T-helper 2 cell treated with Interferon-gamma antibody and Interleukin-4, amounts not matched to agents 5 μg/mL and 100 μg/mL, for 36 hours (primary cell): ENCODE results near the gene WEE1.
A peak's percentile ranks its signal among the peaks of the same experiment; 100 is the strongest.

Source experiments
- DNase-seq: peaks from one replicate; pipeline ENCODE4 v3.0.0; 2021; ENCODE audit warnings: low spot score
- H3K27ac Mint-ChIP-seq: one replicate; pipeline ENCODE4 v1.8.0; 2021; ENCODE audit warnings: mild to moderate bottlenecking, mixed read lengths
- H3K27me3 Mint-ChIP-seq: one replicate; pipeline ENCODE4 v1.8.0; 2021; ENCODE audit warnings: low read depth, mixed read lengths
- H3K36me3 Mint-ChIP-seq: one replicate; pipeline ENCODE4 v1.8.0; 2021; ENCODE audit warnings: low read depth, mixed read lengths
- H3K4me1 Mint-ChIP-seq: one replicate; pipeline ENCODE4 v1.8.0; 2021; ENCODE audit warnings: low read depth, mixed read lengths
- H3K4me3 Mint-ChIP-seq: one replicate; pipeline ENCODE4 v1.8.0; 2022; ENCODE audit warnings: mild to moderate bottlenecking, moderate library complexity, mixed read lengths
- H3K9me3 Mint-ChIP-seq: one replicate; pipeline ENCODE4 v1.8.0; 2021; ENCODE audit warnings: mixed read lengths

Gene WEE1

DNA sequence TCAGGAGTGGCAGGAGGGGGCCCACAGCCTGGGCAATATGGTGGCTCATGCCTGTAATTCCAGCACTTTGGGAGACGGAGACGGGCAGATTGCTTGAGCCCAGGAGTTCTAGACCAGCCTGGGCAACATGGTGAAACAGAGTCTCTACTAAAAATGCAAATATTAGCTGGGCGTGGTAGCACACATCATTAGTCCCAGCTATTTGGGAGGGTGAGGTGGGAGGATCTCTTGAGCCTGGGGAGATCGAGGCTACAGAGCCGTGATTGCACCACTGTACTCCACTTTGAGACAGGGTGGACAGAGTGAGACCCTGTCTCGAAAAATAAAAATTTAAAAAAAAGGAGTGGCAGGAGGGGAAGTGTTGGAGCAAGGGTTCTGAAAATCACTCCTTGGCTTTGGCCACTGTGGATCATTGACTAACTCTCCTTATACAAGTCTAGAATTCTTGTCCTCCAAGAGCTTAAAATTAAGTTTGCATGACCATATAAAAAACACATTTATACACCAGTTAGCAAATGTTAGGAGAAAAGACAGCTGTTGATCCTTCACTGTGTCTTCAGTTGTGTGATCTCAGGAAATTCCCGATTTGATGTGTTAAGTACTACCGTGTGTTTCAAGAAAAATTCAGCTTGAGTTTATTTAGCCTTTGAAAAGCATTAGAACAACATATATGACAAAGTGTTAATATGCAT is 2.3 kb upstream of the WEE1 start:
- Mint-ChIP-seq H3K27ac (no peak overlapping the region), H3K9me3 (no peaks in the 10 kb centered on the region), H3K4me1 (peaks cover 31% of the 10 kb centered on the region), H3K4me3 (peak overlapping the region; percentile 77), H3K36me3 (peaks cover 18% of the 10 kb centered on the region), H3K27me3 (no peaks in the 10 kb centered on the region)
- no peak for DNase-seq

- Mint-ChIP-seq H3K27ac (no peak overlapping the region), H3K27me3 (no peaks in the 10 kb centered on the region)
Observed at GRCh38 chr11:9571763-9572115, 1.7 kb upstream of the WEE1 start.

DNA sequence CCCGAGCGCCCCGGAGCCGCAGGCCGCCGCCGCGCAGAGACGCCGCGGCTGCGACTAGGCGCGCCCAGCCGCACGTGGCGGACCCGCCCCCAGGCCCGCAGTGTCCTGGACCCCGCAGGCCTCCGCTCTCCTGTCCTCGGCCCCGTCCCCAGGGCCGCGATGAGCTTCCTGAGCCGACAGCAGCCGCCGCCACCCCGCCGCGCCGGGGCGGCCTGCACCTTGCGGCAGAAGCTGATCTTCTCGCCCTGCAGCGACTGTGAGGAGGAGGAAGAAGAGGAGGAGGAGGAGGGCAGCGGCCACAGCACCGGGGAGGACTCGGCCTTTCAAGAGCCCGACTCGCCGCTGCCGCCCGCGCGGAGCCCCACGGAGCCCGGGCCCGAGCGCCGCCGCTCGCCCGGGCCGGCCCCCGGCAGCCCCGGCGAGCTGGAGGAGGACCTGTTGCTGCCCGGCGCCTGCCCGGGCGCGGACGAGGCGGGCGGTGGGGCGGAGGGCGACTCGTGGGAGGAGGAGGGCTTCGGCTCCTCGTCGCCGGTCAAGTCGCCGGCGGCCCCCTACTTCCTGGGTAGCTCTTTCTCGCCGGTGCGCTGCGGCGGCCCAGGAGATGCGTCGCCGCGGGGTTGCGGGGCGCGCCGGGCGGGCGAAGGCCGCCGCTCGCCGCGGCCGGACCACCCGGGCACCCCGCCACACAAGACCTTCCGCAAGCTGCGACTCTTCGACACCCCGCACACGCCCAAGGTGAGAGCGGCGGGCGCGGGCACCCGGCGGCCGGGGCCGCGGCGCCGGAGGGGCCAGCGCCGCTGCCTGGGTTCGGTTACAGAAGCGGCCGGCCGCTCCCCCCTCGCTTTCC is 528 bp downstream of the WEE1 start:
- peak; percentile 27 for DNase-seq

More at GRCh38 chr11:9571763-9572115, 1.7 kb upstream of the WEE1 start:
- peaks cover 32% of the 10 kb centered on the region for H3K4me1 Mint-ChIP-seq
- H3K9me3 Mint-ChIP-seq, result no peaks in the 10 kb centered on the region
- DNase-seq, result no peak
- H3K36me3 Mint-ChIP-seq, result peaks cover 23% of the 10 kb centered on the region
- H3K4me3 Mint-ChIP-seq, result peak overlapping the region; percentile 77

GRCh38 chr11:9574622-9575259 is 1.3 kb downstream of the WEE1 start:
- H3K36me3 Mint-ChIP-seq, result peaks cover 46% of the 10 kb centered on the region
- H3K27ac Mint-ChIP-seq, result peak overlapping the region; percentile 88
- no peak for DNase-seq
- H3K4me3 Mint-ChIP-seq, result peak overlapping the region; percentile 98
- no peaks in the 10 kb centered on the region for H3K9me3 Mint-ChIP-seq
- H3K4me1 Mint-ChIP-seq, result peaks cover 39% of the 10 kb centered on the region
- H3K27me3 Mint-ChIP-seq, result no peaks in the 10 kb centered on the region

More for the DNA sequence above, 528 bp downstream of the WEE1 start:
- H3K4me1 Mint-ChIP-seq, result peaks cover 36% of the 10 kb centered on the region
- H3K36me3 Mint-ChIP-seq, result peaks cover 39% of the 10 kb centered on the region
- peak overlapping the region; percentile 98 for H3K4me3 Mint-ChIP-seq
- no peaks in the 10 kb centered on the region for H3K27me3 Mint-ChIP-seq
- no peaks in the 10 kb centered on the region for H3K9me3 Mint-ChIP-seq
- H3K27ac Mint-ChIP-seq, result peak overlapping the region; percentile 88

DNA sequence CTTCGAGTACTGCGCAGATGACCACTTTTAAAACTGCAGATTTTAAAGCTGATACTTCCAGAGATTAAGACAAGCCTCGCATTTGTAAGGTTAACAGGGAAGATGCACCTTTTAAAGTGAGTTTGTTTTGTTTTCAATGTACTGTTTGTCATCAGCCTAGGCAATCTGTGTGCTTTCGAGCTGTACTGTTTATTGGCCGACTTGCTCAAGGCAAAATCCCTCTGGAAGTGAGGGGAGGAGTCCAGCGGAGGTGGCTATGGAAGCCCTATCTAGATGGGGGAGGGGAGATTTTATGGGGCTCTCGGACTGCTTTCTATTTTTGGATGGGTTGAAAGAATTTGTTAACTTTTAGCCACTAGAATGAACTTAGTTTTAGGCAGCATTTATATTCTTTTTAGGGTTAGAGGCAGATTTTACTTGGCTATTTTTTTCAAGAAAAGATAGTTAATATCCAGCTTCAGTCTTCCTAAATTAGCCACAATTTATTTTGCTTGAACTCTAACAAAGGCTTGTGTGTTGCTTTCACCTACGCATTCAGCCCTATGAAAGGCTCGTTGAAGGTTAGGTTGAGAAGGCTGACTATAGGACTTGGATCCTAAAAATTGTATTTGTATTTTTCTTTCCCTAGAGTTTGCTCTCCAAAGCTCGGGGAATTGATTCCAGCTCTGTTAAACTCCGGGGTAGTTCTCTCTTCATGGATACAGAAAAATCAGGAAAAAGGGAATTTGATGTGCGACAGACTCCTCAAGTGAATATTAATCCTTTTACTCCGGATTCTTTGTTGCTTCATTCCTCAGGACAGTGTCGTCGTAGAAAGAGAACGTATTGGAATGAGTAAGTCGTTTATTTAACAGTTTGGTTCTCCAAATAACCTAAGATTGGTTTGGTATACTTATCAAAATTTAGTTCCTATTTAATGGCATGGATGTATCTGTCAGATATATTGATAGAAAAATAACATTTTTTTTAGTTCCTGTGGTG is 2.1 kb downstream of the WEE1 start:
- Mint-ChIP-seq H3K27me3 (no peaks in the 10 kb centered on the region), H3K4me3 (peak overlapping the region; percentile 98), H3K36me3 (peaks cover 46% of the 10 kb centered on the region), H3K27ac (peak overlapping the region; percentile 88), H3K4me1 (peaks cover 39% of the 10 kb centered on the region), H3K9me3 (no peaks in the 10 kb centered on the region)
- no peak for DNase-seq

DNA sequence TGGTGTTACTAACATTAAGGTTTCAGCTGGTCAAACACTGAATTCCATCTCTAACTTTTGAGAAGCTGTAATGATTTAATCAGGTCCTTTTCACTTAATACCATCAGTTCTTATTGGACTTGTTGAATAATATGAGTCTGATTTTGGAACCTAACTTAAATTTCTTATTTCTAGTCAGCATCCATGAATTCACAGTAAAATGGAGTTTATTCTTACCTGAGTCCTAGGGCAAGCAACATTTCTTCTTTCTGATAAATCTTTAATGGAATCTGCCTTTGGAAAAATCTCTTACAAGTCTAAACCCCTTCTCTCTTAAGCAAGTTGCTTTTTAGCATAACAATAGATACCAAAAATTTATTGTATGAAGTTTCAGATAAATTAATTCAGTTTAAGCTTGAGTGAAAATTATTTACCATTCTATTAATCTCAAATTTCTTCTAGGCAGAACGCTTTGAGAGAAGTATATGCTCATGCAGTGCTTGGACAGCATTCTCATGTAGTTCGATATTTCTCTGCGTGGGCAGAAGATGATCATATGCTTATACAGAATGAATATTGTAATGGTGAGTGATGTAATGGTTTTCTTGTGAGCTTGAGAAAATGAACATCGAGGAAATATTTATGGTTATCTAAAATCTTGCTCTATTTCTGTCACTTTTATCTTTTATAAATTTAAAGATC is 3.4 kb downstream of the WEE1 start:
- Mint-ChIP-seq H3K27me3 (no peaks in the 10 kb centered on the region), H3K27ac (peak overlapping the region; percentile 53), H3K4me1 (peaks cover 45% of the 10 kb centered on the region), H3K4me3 (peak overlapping the region; percentile 98), H3K36me3 (peaks cover 58% of the 10 kb centered on the region), H3K9me3 (no peaks in the 10 kb centered on the region)
- DNase-seq, result no peak

- peaks cover 62% of the 10 kb centered on the region for H3K36me3 Mint-ChIP-seq
- peaks cover 43% of the 10 kb centered on the region for H3K4me1 Mint-ChIP-seq
- peak overlapping the region; percentile 98 for H3K4me3 Mint-ChIP-seq
Observed at GRCh38 chr11:9577556-9577955, 4.1 kb downstream of the WEE1 start.

DNA sequence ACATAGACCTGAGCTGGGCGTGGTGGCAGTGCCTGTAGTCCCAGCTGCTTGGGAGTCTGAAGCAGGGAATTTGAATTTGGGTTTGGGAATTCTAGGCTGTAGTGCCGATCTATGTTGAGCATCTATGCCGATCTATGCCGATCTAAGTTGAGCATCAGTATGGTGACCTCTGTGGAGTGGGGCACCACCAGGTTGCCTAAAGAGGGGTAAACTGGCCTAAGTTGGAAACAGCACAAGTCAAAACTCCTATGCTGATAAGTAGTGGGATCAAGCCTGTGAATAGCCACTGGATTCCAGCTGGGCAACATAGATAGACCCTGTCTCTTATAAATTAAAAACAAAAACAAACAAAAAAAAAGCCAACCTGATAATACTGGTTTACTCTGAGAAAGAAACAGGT is 7.4 kb downstream of the WEE1 start:
- Mint-ChIP-seq H3K36me3 (peaks cover 69% of the 10 kb centered on the region), H3K4me1 (peaks cover 44% of the 10 kb centered on the region), H3K27ac (no peak overlapping the region)

More at GRCh38 chr11:9577556-9577955, 4.1 kb downstream of the WEE1 start:
- Mint-ChIP-seq H3K27ac (peak overlapping the region; percentile 71), H3K9me3 (no peaks in the 10 kb centered on the region), H3K27me3 (no peaks in the 10 kb centered on the region)
- no peak for DNase-seq

GRCh38 chr11:9581556-9582161 is 8.2 kb downstream of the WEE1 start:
- Mint-ChIP-seq H3K9me3 (no peaks in the 10 kb centered on the region), H3K4me1 (peaks cover 41% of the 10 kb centered on the region), H3K27me3 (no peaks in the 10 kb centered on the region), H3K36me3 (peaks cover 68% of the 10 kb centered on the region), H3K4me3 (no peak overlapping the region), H3K27ac (no peak overlapping the region)
- DNase-seq, result no peak

More for the DNA sequence above, 7.4 kb downstream of the WEE1 start:
- Mint-ChIP-seq H3K9me3 (no peaks in the 10 kb centered on the region), H3K4me3 (no peak overlapping the region), H3K27me3 (no peaks in the 10 kb centered on the region)
- no peak for DNase-seq

DNA sequence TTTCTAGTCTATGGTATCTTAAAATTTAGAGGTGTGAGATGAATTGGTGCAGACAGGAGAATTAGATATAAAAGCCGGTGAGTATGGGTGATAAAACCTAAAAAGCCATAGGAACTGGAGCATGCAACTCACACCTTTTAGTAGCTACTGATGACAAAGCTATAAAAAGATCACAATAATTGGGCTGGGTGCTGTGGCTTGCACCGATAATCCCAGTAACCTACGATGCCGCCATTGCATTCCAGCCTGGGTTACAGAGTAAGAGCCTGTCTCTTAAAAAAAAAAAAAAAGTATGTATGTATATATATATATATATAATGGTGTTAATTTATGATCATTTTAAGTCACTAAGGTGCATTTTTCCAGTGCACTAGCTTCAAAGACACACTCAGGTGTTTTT is 17.2 kb downstream of the WEE1 start:
- no peak for DNase-seq
- Mint-ChIP-seq H3K4me3 (no peak overlapping the region), H3K36me3 (peaks cover 38% of the 10 kb centered on the region), H3K4me1 (peaks cover 11% of the 10 kb centered on the region), H3K27me3 (no peaks in the 10 kb centered on the region), H3K27ac (no peak overlapping the region), H3K9me3 (no peaks in the 10 kb centered on the region)

DNA sequence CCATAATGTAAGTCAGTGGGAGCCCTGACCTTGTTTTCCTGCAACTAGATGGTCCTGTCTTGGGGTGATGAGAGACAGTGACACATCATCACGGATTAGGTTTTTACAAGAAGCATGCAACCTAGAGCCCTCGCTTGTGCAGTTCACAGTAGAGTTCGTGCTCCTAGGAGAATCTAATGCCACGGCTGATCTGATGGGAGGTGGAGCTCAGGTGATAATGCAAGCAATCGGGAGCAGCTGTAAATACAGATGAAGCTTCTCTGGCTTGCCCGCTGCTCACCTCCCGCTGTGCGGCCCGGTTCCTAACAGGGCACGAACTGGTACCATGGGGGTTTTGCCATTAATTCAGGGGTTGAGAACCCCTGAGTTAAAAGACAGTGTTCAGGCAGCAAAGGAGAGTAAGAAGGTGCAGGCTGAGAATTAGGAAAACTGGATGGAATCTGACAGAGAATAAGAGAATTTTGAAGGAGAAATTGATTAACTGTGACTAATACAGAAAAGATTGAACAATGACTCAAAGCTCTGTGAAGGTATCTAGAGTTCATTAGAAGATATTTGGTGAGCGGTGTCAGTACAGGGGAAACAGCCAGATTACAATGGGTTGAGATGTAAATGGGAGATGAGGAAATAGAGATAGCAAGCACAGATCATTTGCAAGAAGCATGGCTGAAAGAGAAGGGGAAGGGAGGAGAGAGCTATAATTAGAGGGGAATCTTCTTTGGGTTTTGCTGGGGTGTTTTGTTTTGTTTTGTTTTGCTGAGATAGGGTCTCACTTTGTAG is 21.0 kb downstream of the WEE1 start:
- H3K4me3 Mint-ChIP-seq, result no peak overlapping the region
- no peaks in the 10 kb centered on the region for H3K9me3 Mint-ChIP-seq
- no peak for DNase-seq
- no peak overlapping the region for H3K27ac Mint-ChIP-seq
- H3K4me1 Mint-ChIP-seq, result peaks cover 3% of the 10 kb centered on the region
- H3K27me3 Mint-ChIP-seq, result no peaks in the 10 kb centered on the region
- peaks cover 10% of the 10 kb centered on the region for H3K36me3 Mint-ChIP-seq

DNA sequence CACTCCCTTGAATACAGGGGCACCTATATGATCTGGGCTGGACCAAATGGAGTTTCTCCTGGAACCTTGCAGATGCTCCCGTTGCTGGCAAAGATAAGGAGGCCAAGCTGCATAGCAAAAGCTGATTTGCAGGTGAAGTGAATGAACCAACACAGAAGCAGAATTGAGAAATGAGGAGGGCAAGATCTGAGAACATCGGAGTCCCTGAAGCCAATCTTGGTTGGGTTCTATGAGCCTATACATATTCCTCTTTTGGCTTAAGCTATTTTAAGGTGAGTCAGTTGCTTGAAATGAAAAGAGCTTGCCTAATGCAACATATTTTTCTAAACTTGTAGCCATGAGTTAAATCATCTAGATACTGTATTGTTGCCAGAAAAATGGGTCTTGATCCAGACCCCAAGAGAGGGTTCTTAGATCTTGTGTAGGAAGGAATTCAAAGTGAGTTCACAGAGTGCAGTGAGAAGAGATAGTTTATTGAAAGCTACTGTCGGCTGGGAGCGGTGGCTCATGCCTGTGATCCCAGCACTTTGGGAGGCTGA is 23.5 kb downstream of the WEE1 start:
- Mint-ChIP-seq H3K9me3 (no peaks in the 10 kb centered on the region), H3K36me3 (peaks cover 3% of the 10 kb centered on the region), H3K4me1 (peaks cover 21% of the 10 kb centered on the region), H3K27me3 (no peaks in the 10 kb centered on the region), H3K27ac (no peak overlapping the region), H3K4me3 (no peak overlapping the region)
- no peak for DNase-seq
